Effector CD4-positive, alpha-beta T cell (primary cell): ENCODE data around the gene KPNA3.
A peak's percentile ranks its signal among the peaks of the same experiment; 100 is the strongest.
"Not testable (repeated sequence)": the region's sequence is repeated elsewhere in the genome, so short reads cannot be mapped to it uniquely, and the experiment has no call there.

Experiments
- DNase-seq: peaks from one replicate; pipeline ENCODE4 v3.0.0-alpha.2; 2020

The KPNA3 gene

DNA sequence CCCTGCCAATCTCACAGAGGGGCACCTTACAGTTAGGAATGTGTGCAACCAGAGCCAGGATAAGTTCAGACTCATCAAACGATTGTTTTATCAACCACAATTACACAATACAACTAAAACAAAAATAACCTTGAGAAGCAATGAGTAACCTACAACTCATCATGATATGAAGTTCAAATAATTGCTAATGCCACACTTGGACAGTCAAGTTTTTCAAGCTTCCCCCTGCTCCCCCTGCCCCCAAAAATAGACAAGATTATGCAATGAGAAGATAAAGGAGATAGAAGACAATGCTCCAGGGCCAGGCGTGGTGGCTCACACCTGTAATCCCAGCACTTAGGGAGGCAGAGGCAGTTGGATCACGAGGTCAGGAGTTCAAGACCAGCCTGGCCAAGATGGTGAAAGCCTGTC lies 13.6 kb upstream of the KPNA3 start:
- DNase-seq: no peak

DNA sequence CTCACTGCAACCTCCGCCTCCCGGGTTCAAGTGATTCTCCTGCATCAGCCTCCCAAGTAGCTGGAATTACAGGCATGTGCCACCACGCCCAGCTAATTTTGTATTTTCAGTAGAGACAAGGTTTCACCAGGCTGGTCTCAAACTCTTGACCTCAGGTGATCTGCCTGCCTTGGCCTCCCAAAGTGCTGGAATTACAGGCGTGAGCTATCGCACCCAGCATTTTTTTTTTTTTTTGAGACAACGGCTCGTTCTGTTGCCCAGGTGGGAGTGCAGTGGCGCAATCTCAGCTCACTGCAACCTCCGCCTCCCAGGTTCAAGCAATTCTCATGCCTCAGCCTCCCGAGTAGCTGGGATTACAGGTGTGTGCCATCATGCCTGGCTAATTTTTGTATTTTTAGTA lies 10.6 kb upstream of the KPNA3 start:
- DNase-seq: not testable (repeated sequence)

DNA sequence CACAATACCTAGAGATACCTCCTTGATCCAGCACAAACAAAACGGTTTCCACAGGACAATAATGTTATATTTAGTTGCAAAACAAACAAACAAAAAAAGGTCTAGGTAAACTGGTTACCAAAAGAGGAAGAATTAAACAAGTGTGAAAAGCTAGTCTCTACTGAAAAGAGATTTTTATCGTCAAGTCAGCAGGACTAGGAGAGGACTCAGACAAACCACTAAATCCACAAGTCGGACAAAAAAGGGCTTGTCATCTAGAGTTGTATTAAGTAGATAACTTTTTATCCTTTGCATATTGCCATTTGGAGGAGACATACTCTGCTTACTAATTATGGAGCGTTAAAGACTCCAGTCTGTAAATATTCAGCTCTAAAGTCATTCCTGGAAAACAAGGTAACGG lies 9.9 kb upstream of the KPNA3 start:
- no peak for DNase-seq

DNA sequence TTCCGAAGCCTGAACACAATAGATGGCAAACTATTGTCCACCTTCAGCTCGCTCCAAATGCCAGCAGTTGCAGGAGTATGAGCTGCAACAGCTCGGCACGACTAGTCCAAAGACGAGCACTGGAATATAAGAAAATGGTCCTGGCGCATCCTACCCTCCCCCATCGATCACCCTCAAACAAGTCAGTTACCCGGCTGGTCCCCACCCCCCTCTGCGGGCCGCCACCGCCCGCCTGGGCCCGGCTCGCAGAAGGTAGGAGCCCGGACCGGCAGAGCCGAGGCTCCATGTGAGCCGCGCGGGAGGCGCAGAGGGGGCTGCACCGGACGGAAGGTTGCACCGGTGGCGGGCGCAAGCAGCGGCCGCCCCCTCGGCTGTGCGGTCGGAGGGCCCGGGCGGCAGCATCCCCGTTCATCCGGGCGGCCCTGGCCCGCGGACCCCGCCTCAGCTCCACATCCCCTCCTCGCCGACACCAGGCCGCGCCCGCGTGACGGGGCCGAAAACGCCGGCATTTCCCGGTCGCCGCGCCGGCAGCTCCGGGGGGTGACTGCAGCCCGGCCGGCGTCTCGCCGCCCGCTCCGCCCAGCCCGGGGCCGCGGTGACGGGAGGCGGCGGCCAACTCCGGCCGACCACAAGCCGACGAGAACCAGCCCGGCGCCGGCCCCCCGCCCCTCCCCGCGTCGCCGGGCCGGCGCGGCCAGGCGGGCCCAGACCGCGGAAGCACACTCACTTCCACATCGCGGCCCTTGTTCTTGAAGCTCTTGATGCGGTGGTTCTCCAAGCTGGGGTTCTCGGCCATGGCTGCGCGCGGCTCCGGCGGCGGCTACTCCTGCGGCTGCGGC lies 552 bp downstream of the KPNA3 start:
- DNase-seq: peak; percentile 31

GRCh38 chr13:49791315-49791710 lies 1.2 kb downstream of the KPNA3 start:
- peak; percentile 4 for DNase-seq

DNA sequence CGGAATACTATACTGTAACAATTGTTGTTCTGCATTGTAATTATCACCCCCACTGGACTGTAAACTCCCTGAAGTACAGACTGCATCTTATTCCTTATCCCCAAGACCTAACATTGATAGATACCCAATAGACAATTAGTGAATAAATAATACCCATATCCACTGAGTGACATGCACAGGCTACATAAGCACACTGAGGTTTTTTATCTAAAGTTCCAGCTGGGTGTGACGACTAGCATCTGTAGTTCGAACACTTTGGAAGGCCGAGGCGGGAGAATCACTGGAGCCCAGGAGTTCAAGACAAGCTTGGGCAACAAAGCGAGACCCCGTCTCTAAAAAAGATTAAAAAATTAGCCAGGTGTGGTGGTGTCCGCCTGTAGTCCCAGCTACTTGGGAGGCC lies 2.5 kb downstream of the KPNA3 start:
- no peak for DNase-seq

- no peak for DNase-seq
Measured at GRCh38 chr13:49786401-49787008, 6.0 kb downstream of the KPNA3 start.

GRCh38 chr13:49784886-49785570 lies 7.5 kb downstream of the KPNA3 start:
- no peak for DNase-seq

- DNase-seq: no peak
Measured at GRCh38 chr13:49783865-49784264, 8.6 kb downstream of the KPNA3 start.

DNA sequence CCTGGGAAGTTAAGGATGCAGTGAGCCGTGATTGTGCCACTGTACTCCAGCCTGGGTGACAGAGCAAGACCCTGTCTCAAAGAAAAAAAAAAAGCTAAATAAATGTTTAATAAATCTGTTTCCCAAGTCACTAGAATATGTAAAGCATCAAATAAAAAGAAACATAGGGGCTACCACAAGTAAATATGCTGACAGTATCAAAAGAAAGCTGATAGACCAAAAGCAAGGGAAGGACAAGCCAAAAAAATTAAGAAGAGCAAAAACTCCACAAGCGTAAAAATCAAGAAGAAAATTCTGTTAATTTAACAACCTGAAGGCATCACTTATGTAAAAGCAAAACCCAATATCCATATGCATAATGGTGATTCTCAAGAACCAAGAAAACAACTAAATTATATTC lies 9.7 kb downstream of the KPNA3 start:
- DNase-seq: no peak

DNA sequence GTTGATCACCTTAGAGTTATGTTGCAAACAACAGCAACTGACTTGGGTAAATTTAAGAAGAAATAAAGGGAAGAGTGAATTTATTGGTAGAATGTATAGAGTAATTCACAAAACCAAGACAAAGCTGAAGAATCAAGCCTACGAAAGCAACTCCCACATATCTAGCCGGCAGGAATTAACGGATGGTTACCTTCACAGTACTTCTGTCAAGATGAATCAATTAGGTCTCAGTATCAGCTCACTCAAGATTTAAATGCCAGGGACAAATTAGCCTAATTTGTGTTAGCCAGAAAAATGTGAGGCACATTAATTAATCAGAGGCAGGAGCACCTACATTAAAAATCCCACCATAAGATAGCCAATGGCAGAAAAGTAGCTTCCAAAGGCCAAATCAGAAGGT lies 10.7 kb downstream of the KPNA3 start:
- DNase-seq: no peak

- no peak for DNase-seq
Measured at GRCh38 chr13:49779721-49780120, 12.8 kb downstream of the KPNA3 start.

- no peak for DNase-seq
Measured at GRCh38 chr13:49777746-49778614, 14.5 kb downstream of the KPNA3 start.

GRCh38 chr13:49776871-49777270 lies 15.6 kb downstream of the KPNA3 start:
- DNase-seq: no peak

DNA sequence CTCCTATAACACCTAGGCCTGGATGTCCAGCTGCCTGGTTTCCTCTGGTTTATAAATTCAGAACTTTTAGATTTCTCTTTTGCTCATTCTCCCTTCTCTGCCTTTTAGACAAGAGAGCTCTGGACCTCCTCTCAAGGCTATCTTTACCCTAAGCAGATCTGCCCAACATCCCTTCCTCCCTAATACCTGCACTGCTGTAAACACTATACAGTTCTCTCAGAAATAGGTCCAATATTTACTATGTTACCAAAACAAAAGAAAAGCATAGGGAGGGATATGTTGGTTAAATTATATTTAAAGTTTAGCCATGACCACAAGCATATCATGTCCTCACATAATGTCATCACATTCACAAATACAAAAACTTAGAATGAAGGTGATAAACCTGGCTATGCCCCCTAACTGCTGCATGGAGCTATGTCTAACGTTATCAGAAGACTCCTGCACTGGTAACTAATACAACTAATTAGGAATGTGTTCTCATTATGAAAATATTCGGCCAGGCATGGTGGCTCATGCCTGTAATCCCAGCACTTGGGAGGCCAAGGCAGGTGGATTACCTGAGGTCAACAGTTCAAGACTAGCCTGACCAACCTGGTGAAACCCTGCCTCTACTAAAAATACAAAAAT lies 18.0 kb downstream of the KPNA3 start:
- no peak for DNase-seq

- DNase-seq: no peak
Measured at GRCh38 chr13:49772828-49773227, 19.7 kb downstream of the KPNA3 start.

GRCh38 chr13:49761811-49762210 lies 30.7 kb downstream of the KPNA3 start:
- not testable (repeated sequence) for DNase-seq

DNA sequence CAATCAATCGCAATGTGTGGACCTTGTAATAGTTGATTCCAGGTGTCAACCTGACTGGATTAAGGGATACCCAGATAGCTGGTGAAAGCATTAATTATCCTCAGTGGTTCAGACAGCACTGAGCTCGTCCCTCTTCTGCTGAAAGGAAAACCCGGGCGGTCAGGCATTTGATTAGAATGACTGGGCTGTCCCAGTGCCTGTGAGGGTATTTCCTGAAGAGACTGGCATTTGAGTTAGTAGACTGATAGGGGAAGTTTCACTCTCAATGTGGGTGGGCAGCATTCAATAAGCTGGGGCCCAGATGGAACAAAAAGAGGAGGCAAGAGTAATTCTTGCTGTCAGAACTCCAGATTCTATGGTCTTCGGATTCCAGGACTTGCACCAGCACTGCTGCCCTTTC lies 31.9 kb downstream of the KPNA3 start:
- no peak for DNase-seq

DNA sequence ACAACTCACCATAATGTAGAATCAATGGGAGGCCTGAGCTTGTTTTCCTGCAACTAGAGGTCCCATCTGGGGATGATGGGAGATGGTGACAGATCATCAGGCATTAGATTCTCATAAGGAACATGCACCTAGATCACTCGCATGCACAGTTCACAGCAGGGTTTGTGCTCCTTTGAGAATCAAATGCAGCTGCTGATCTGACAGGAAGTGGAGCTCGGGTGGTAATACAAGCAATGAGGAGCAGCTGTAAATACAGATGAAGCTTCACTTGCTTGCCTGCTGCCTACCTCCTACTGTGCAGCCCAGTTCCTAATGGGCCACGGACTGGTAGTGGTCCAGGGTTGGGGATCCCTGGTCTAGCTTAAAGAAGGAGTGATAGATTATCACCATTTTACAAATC lies 33.0 kb downstream of the KPNA3 start:
- no peak for DNase-seq

GRCh38 chr13:49756263-49756662 lies 36.2 kb downstream of the KPNA3 start:
- no peak for DNase-seq

DNA sequence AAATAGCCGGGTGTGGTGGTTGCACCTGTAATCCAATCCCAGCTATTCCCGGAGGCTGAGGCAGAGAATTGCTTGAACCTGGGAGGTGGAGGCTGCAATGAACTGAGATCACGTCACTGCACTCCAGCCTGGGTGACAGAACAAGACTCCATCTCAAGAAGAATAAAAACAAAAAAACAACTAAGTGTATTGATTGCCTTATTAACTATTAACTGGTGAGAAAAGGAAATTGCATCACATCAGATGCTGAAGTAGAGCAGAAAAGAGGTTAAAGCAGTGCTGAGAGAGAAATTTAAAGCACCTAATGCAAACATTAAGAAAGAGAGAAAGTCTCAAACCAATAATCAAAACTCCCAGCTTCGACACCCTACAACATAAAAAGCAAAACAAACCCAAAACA lies 38.3 kb downstream of the KPNA3 start:
- DNase-seq: no peak

GRCh38 chr13:49749848-49750247 lies 42.6 kb downstream of the KPNA3 start:
- no peak for DNase-seq

DNA sequence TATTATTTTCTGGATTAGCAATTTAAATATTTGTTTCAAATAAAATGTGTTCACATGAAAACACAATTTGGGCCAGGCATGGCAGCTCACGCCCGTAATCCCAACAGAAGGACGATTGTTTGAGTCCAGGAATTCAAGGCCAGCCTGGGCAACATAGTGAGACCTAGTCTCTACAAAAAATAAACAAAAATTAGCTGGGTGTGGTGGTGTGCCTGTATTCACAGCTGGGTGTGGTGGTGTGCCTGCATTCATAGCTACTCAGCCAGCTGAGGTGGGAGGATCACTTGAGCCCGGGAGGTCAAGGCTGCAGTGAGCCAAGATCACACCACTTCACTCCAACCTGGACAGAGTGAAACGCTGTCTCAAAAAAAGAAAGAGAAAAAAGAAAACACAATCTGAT lies 46.4 kb downstream of the KPNA3 start:
- no peak for DNase-seq
